Measurements from ENCODE around the gene DDAH1.
A peak's percentile ranks its signal among the peaks of the same experiment; 100 is the strongest.

The DDAH1 gene

GRCh38 chr1:85464497-85465098 is 361 bp downstream of the DDAH1 start:
- CTCF ChIA-PET = interaction anchor here (1.9 kb wide), 1 partner anchor 117 kb away, joined by 7 read pairs; no protein-coding TSS in a partner anchor
- POLR2A ChIA-PET = no interaction called here
- 0% methylated on average over 36 of the region's 72 CpGs for WGBS (ENCODE audit: insufficient coverage)
- Histone ChIP-seq H3K4me3 (ENCODE audit: control insufficient read depth in 1 of 7, extremely low read depth in 1 of 7, insufficient read depth in 4 of 7, low read depth in 2 of 7, low read length in 6 of 7) (peak overlapping the region; percentile 18 to 76 (median 68)), H3K27ac (ENCODE audit: insufficient read depth in 1 of 2, low read depth in 1 of 2, low read length in 2 of 2, poor library complexity in 1 of 2, severe bottlenecking in 2 of 2) (no peak overlapping the region), H3K9me3 (ENCODE audit: control extremely low read depth in 1 of 5, control insufficient read depth in 4 of 5, insufficient read depth in 2 of 5, low read depth in 1 of 5, low read length in 4 of 5) (no peaks in the 10 kb centered on the region), H3K27me3 (replicated peaks in 2 of 5; ENCODE audit: control insufficient read depth in 4 of 5, insufficient read depth in 5 of 5, low read length in 4 of 5) (peaks cover 0 to 29% (median 3%) of the 10 kb centered on the region in 5 experiments), H3K4me1 (ENCODE audit: control extremely low read depth in 1 of 4, control insufficient read depth in 4 of 4, insufficient read depth in 4 of 4, low read length in 3 of 4) (peaks cover 0 to 19% (median 18%) of the 10 kb centered on the region in 4 experiments), H3K36me3 (ENCODE audit: control insufficient read depth in 4 of 4, insufficient read depth in 4 of 4, low read length in 3 of 4) (no peaks in the 10 kb centered on the region)
- peak; percentile 50 to 92 (median 87) for DNase-seq

GRCh38 chr1:85463731-85464496 is 1.0 kb downstream of the DDAH1 start:
- Histone ChIP-seq H3K27ac (ENCODE audit: insufficient read depth in 1 of 2, low read depth in 1 of 2, low read length in 2 of 2, poor library complexity in 1 of 2, severe bottlenecking in 2 of 2) (no peak overlapping the region), H3K4me3 (ENCODE audit: control insufficient read depth in 1 of 7, extremely low read depth in 1 of 7, insufficient read depth in 4 of 7, low read depth in 2 of 7, low read length in 6 of 7) (peak overlapping the region; percentile 18 to 76 (median 68)), H3K9me3 (ENCODE audit: control extremely low read depth in 1 of 5, control insufficient read depth in 4 of 5, insufficient read depth in 2 of 5, low read depth in 1 of 5, low read length in 4 of 5) (no peaks in the 10 kb centered on the region), H3K27me3 (replicated peaks in 2 of 5; ENCODE audit: control insufficient read depth in 4 of 5, insufficient read depth in 5 of 5, low read length in 4 of 5) (peaks cover 0 to 29% (median 3%) of the 10 kb centered on the region in 5 experiments), H3K36me3 (ENCODE audit: control insufficient read depth in 4 of 4, insufficient read depth in 4 of 4, low read length in 3 of 4) (no peaks in the 10 kb centered on the region), H3K4me1 (ENCODE audit: control extremely low read depth in 1 of 4, control insufficient read depth in 4 of 4, insufficient read depth in 4 of 4, low read length in 3 of 4) (peaks cover 0 to 19% (median 18%) of the 10 kb centered on the region in 4 experiments)
- 7% methylated on average over 23 of the region's 26 CpGs for WGBS (ENCODE audit: insufficient coverage)
- CTCF ChIA-PET = interaction anchor here (0.6 to 1.6 kb wide), 3 partner anchors 14 to 449 kb away, joined by 3 to 6 read pairs (median 3); no protein-coding TSS in a partner anchor
- peak in 2 of 3 donors; percentile 10 to 19 for DNase-seq
- POLR2A ChIA-PET = no interaction called here

- CTCF ChIA-PET = interaction anchor here (1.0 to 1.6 kb wide), 2 partner anchors 13 to 139 kb away, joined by 3 to 6 read pairs; no protein-coding TSS in a partner anchor
- no peak for DNase-seq
- no peaks in the 10 kb centered on the region for H3K36me3 ChIP-seq (ENCODE audit: control insufficient read depth in 4 of 4, insufficient read depth in 4 of 4, low read length in 3 of 4)
- peaks cover 0 to 19% (median 18%) of the 10 kb centered on the region in 4 experiments for H3K4me1 ChIP-seq (ENCODE audit: control extremely low read depth in 1 of 4, control insufficient read depth in 4 of 4, insufficient read depth in 4 of 4, low read length in 3 of 4)
- H3K27ac ChIP-seq (ENCODE audit: insufficient read depth in 1 of 2, low read depth in 1 of 2, low read length in 2 of 2, poor library complexity in 1 of 2, severe bottlenecking in 2 of 2) = no peak overlapping the region
- H3K27me3 ChIP-seq (replicated peaks in 2 of 5; ENCODE audit: control insufficient read depth in 4 of 5, insufficient read depth in 5 of 5, low read length in 4 of 5) = peaks cover 0 to 29% (median 3%) of the 10 kb centered on the region in 5 experiments
- POLR2A ChIA-PET = interaction anchor here (0.6 kb wide), 1 partner anchor 44 kb away, joined by 3 read pairs; no protein-coding TSS in a partner anchor
- WGBS (ENCODE audit: insufficient coverage) = 94% methylated on average over 2 of the region's 4 CpGs
- H3K4me3 ChIP-seq (ENCODE audit: control insufficient read depth in 1 of 7, extremely low read depth in 1 of 7, insufficient read depth in 4 of 7, low read depth in 2 of 7, low read length in 6 of 7) = no peak overlapping the region
- H3K9me3 ChIP-seq (ENCODE audit: control extremely low read depth in 1 of 5, control insufficient read depth in 4 of 5, insufficient read depth in 2 of 5, low read depth in 1 of 5, low read length in 4 of 5) = no peaks in the 10 kb centered on the region
Observed at GRCh38 chr1:85462931-85463649, 1.9 kb downstream of the DDAH1 start.

GRCh38 chr1:85461216-85461918 is 3.6 kb downstream of the DDAH1 start:
- ChIA-PET POLR2A (no interaction called here), CTCF (no interaction called here)
- 73% methylated on average over 3 of the region's 5 CpGs for WGBS (ENCODE audit: insufficient coverage)

GRCh38 chr1:85460555-85461088 is 4.3 kb downstream of the DDAH1 start:
- no peak overlapping the region for H3K4me3 ChIP-seq (ENCODE audit: control insufficient read depth in 1 of 7, extremely low read depth in 1 of 7, insufficient read depth in 4 of 7, low read depth in 2 of 7, low read length in 6 of 7)
- DNase-seq = no peak
- 100% methylated on average over 1 of the region's 2 CpGs for WGBS (ENCODE audit: insufficient coverage)
- ChIA-PET POLR2A (no interaction called here), CTCF (no interaction called here)
- no peak overlapping the region for H3K27ac ChIP-seq (ENCODE audit: insufficient read depth in 1 of 2, low read depth in 1 of 2, low read length in 2 of 2, poor library complexity in 1 of 2, severe bottlenecking in 2 of 2)
- no peaks in the 10 kb centered on the region for H3K9me3 ChIP-seq (ENCODE audit: control extremely low read depth in 1 of 5, control insufficient read depth in 4 of 5, insufficient read depth in 2 of 5, low read depth in 1 of 5, low read length in 4 of 5)
- peaks cover 0 to 29% (median 3%) of the 10 kb centered on the region in 5 experiments for H3K27me3 ChIP-seq (replicated peaks in 2 of 5; ENCODE audit: control insufficient read depth in 4 of 5, insufficient read depth in 5 of 5, low read length in 4 of 5)
- no peaks in the 10 kb centered on the region for H3K36me3 ChIP-seq (ENCODE audit: control insufficient read depth in 4 of 4, insufficient read depth in 4 of 4, low read length in 3 of 4)
- H3K4me1 ChIP-seq (ENCODE audit: control extremely low read depth in 1 of 4, control insufficient read depth in 4 of 4, insufficient read depth in 4 of 4, low read length in 3 of 4) = peaks cover 0 to 19% (median 18%) of the 10 kb centered on the region in 4 experiments

More at GRCh38 chr1:85461216-85461918, 3.6 kb downstream of the DDAH1 start:
- Histone ChIP-seq H3K27ac (ENCODE audit: insufficient read depth in 1 of 2, low read depth in 1 of 2, low read length in 2 of 2, poor library complexity in 1 of 2, severe bottlenecking in 2 of 2) (no peak overlapping the region), H3K36me3 (ENCODE audit: control insufficient read depth in 4 of 4, insufficient read depth in 4 of 4, low read length in 3 of 4) (no peaks in the 10 kb centered on the region), H3K9me3 (ENCODE audit: control extremely low read depth in 1 of 5, control insufficient read depth in 4 of 5, insufficient read depth in 2 of 5, low read depth in 1 of 5, low read length in 4 of 5) (no peaks in the 10 kb centered on the region), H3K4me1 (ENCODE audit: control extremely low read depth in 1 of 4, control insufficient read depth in 4 of 4, insufficient read depth in 4 of 4, low read length in 3 of 4) (peaks cover 0 to 19% (median 18%) of the 10 kb centered on the region in 4 experiments), H3K27me3 (replicated peaks in 2 of 5; ENCODE audit: control insufficient read depth in 4 of 5, insufficient read depth in 5 of 5, low read length in 4 of 5) (peaks cover 0 to 29% (median 3%) of the 10 kb centered on the region in 5 experiments), H3K4me3 (ENCODE audit: control insufficient read depth in 1 of 7, extremely low read depth in 1 of 7, insufficient read depth in 4 of 7, low read depth in 2 of 7, low read length in 6 of 7) (no peak overlapping the region)
- no peak for DNase-seq

- DNase-seq = no peak
- Histone ChIP-seq H3K27me3 (replicated peaks in 2 of 5; ENCODE audit: control insufficient read depth in 4 of 5, insufficient read depth in 5 of 5, low read length in 4 of 5) (peaks cover 0 to 21% (median 3%) of the 10 kb centered on the region in 5 experiments), H3K4me3 (ENCODE audit: control insufficient read depth in 1 of 7, extremely low read depth in 1 of 7, insufficient read depth in 4 of 7, low read depth in 2 of 7, low read length in 6 of 7) (no peak overlapping the region), H3K36me3 (ENCODE audit: control insufficient read depth in 4 of 4, insufficient read depth in 4 of 4, low read length in 3 of 4) (no peaks in the 10 kb centered on the region), H3K27ac (ENCODE audit: insufficient read depth in 1 of 2, low read depth in 1 of 2, low read length in 2 of 2, poor library complexity in 1 of 2, severe bottlenecking in 2 of 2) (no peak overlapping the region), H3K9me3 (ENCODE audit: control extremely low read depth in 1 of 5, control insufficient read depth in 4 of 5, insufficient read depth in 2 of 5, low read depth in 1 of 5, low read length in 4 of 5) (no peaks in the 10 kb centered on the region), H3K4me1 (ENCODE audit: control extremely low read depth in 1 of 4, control insufficient read depth in 4 of 4, insufficient read depth in 4 of 4, low read length in 3 of 4) (peaks cover 0 to 8% (median 8%) of the 10 kb centered on the region in 4 experiments)
- POLR2A ChIA-PET = no interaction called here
- CTCF ChIA-PET = no interaction called here
- WGBS (ENCODE audit: insufficient coverage) = 67% methylated on average over 2 of the region's 2 CpGs
Observed at GRCh38 chr1:85459290-85459689, 5.7 kb downstream of the DDAH1 start.
